CD4-positive, alpha-beta T cell treated with Interleukin-15 for 1 hour (primary cell): Measurements from ENCODE around the gene STXBP6.
"Not testable (repeated sequence)": the region's sequence is repeated elsewhere in the genome, so short reads cannot be mapped to it uniquely, and the experiment has no call there.

ENCODE experiments used
- DNase-seq: peaks from one replicate; pipeline ENCODE4 v3.0.0-alpha.2; 2020

Gene STXBP6

GRCh38 chr14:24982472-24983155, 67.3 kb downstream of the STXBP6 start:
- no peak for DNase-seq

DNA sequence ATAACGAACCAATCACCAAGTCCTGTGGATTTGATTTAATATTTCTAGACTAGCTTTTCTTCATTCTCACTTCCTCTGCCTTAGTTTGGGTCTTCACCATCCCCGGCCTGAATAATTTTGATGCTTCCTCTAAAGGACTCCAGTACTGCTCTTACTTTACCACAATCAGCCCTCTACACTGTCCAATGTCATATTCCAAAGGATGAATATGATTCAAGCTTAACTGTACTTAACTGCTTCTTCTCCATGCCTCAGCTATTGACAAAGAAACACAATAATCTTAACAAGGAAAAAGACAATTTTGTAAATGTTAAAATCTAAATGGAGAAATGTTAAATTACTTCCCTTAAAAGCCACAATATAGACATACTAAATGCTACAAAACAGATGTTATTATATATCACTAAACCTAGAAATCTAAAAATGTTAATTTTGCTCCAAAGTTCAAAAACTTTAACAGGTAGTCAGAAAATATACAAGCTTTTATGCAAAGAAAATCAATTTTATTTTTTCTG, 70.2 kb downstream of the STXBP6 start:
- DNase-seq, result no peak

DNA sequence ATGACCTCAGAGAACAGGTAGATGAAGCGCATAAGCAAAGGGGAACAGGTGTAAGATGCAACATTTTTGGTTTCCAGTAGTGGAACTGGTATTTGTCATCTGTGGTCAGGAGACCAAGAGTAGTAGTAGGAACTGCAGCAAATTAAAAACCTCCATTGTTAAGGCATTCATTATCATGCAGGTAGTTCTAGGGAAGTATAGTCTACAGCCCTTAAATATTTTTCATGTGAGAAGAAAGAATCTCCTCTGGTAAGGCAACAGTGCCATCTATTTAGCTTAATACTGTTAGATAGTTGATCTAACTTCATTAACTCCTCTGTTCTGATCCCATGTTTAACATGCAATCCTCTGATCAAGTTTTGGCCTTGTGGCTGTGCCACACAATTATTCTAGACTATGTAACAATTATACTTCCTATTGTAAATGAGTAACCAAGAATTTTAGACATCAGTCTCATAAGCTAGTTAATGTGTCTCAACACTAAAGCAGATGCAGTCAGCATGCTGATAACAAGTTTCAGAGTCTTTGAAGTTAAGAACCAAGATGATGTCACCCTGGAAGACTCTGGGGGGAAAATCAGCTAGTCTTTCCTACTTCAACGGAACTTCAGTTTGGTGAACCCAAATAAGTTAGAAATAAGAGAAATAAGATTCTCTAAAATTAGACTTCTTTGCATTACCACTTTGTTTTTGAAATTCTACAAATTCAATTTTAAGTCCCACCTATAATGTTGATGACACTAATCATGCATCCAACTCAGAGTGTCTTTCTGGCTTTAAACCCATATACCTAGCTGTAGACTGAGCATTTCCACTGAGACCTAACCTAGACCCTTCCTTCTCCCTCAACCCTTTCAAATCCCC, 70.9 kb downstream of the STXBP6 start:
- no peak for DNase-seq

DNA sequence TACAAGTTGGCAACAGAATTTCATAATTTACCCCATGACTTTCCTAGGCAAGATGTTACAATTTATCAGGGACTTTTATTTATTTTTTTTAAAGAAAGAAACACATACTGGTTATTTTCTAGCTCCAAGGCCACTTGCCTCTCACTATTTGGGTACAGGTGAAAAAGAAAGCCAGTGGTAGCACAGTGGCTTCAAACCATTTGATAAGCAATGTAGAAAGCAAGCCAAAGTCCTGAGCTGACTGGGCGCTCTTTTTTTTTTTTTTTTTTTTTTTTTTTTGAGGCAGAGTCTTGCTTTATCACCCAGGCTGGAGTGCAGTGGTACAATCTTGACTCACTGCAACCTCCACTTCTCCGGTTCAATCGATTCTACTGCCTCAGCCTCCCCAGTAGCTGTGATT, 73.3 kb downstream of the STXBP6 start:
- no peak for DNase-seq

GRCh38 chr14:24975393-24975792, 74.6 kb downstream of the STXBP6 start:
- no peak for DNase-seq

DNA sequence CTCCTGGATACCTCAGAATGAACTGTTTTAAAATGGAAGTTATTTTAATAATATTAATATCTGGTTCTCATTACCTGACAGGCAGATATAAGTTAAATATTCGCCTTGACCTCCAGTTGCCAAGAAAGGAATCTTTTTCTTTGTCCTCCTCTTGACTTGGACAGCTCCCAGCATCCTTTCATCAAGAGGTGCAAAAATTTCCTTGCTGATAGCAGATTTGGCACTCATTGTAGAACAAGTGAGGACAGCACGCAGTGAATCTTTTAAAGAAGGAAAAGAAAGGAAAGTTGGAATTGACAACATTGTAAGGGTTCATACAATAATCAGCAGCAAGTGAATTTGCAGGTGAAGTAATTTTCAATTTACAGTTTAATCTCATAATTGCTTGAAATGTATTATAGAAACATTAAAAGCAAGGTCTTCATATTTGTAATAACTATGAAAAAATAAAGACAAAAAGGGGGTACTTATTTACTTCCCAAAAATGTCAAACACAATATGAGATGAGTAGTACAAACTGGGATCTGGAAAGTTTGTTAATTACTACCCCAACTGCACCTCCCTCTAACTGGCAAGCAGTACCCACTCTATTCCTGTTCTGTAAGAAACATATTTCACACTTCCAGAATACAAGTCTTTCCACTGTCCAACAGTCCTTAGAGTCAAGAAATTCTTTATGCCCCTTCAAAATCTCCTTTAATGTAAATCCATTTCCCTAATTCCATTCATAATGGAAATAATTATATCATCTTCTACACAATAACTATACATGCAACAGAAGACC, 75.2 kb downstream of the STXBP6 start:
- DNase-seq, result no peak

GRCh38 chr14:24972844-24973243, 77.1 kb downstream of the STXBP6 start:
- no peak for DNase-seq

DNA sequence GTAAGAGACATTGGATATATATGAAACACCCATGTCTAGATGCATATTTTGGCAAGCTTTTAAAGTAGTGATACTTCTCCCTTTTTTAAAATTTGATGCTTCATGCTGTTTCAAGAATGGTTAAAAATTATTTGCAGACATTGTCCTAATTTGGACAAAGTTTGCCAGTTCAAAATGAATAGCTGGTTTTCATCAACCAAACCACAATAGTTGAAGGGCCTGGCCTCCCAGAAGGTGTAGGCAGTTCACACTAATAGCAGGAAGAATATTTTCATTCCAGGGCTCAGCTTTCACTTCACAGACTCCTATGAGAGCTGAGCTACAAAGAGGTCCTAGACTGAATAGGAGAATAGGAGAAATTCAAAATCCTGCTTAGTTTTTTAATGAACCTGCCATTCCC, 78.7 kb downstream of the STXBP6 start:
- no peak for DNase-seq

DNA sequence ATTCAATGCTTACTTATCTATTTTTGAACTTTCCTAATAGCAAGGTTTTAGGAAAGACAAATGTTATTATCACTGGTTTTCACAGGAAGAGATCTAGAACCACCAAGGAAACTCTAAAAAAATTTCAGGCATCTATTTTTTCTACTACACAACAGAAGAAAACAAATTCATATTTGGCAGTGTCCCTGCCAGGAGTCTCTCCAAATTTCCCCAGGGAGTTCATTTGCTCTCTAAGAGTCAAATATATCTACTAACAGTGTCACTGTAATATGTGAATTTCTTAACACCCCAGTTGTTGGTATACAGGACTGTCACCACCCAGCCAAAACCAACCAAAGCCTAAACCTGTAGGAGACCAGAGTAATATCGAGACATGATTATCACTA, 83.4 kb downstream of the STXBP6 start:
- DNase-seq, result no peak

DNA sequence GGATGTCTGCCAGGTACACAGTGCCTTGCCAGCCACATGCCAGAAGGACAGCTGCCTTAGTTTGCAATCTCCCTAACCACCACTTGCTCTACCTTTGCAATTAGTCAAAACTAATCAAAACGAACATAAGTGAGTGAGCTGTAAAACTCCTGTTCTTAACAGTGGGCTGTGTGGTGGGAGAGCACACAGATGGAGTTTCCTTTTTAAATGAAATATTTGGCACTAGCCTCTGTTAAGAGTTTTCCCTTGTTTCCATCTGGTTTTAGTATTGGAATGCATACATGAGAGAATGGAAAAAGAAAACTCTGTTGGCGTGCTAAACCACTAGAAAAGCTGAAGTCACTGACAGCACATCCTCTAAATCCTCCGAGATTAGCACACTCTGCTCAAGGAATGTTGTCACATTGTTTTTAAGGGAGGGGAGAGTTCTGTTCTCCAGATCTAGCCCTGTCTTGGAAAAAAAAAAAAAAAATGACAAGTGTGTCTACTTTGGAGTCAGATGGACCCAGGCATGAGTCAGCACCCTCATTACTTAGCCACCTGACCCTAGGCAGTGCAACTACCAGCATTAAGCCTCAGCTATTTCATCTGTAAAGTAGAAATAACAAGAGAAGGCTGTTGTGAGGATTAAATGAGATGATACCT, 83.9 kb downstream of the STXBP6 start:
- DNase-seq, result no peak

- no peak for DNase-seq
Measured at GRCh38 chr14:24965578-24965933, 84.4 kb downstream of the STXBP6 start.

GRCh38 chr14:24964591-24964990, 85.4 kb downstream of the STXBP6 start:
- no peak for DNase-seq

GRCh38 chr14:24964048-24964447, 85.9 kb downstream of the STXBP6 start:
- no peak for DNase-seq

DNA sequence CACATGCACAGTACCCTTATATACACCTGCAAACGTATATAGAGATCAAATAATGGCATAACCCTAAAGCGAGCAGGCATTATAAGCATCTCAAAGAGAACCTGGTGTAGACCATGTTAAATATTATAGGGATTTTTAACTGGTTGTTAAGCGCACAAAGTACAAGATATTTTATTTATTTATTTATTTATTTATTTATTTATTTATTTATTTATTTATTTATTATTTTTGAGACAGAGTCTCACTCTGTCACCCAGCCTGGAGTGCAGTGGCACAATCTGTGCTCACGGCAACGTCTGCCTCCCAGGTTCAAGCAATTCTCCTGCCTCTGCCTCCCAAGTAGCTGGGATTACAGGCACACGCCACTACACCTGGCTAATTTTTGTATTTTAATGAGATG, 87.8 kb downstream of the STXBP6 start:
- not testable (repeated sequence) for DNase-seq

DNA sequence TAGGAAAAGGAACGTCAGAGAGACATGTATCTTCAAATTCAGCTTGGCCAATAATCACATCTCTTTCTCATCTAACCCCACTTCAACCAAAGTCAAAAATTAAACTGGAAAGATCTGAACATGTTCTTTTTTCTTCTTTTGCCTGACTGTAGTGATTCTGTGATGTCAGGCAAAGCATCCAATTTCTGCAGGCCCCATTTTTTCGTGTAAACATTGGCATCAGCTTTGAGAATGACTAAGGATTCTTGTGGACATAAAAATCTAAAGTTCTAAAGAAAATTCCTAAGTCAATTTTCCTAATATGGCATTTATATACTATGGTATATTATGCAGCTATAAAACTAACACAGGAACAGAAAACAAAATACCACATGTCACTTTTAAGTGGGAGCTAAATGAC, 89.1 kb downstream of the STXBP6 start:
- DNase-seq, result no peak

GRCh38 chr14:24959791-24960331, 90.1 kb downstream of the STXBP6 start:
- no peak for DNase-seq

- no peak for DNase-seq
Measured at GRCh38 chr14:24958271-24958670, 91.7 kb downstream of the STXBP6 start.

DNA sequence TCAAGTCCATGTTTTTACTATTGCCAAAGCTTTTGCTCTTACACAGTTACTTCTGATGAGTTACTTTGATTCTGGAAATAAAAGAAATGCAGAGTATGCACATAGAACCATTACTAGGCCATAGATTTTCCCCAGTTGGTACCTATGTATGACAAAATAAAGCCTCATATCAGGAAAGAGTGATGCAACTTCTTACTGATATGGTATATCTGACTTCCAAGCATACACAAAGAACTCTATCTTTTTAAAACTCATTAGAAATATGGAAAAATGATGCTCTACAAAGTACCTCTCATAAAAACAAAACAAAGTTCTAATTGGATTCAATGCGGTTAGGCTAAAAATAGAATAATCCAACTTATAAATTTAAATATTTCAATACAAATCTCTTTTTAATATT, 92.1 kb downstream of the STXBP6 start:
- DNase-seq, result no peak

DNA sequence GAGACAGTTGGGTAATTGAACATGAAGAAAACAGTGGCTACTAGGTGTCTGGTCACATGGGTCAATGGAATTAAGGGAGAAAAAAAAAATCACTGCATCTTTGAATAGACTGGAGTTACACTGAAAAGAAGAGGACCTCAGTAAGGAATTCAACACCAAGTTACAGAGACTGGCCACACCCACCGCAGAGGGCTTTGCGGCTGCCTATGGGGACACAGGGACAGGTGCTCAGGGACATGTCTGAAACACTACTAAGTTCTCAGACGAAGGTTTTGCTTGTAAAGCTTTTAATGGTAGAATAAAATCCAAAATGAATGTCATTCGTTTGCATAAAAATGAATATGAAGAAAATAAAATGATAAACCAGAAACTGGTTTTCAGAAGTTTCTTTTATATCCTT, 93.8 kb downstream of the STXBP6 start:
- DNase-seq, result no peak

- no peak for DNase-seq
Measured at GRCh38 chr14:24954700-24955037, 95.3 kb downstream of the STXBP6 start.

- no peak for DNase-seq
Measured at GRCh38 chr14:24954037-24954699, 95.8 kb downstream of the STXBP6 start.
